Hepatocyte (in vitro differentiated cells): Measurements from ENCODE around the gene CLPSL1.

Experiments
- CTCF ChIP-seq: fragments of 200-600 bp; sonication (generic); IDR thresholded peaks from 2 replicates; pipeline ENCODE4 v1.5.1; 2016; ENCODE audit warnings: antibody characterized with exemption, mild to moderate bottlenecking; ENCODE audit not compliant: poor library complexity
- EZH2 ChIP-seq: fragments of 200-600 bp; sonication (generic); IDR thresholded peaks from 2 replicates; pipeline ENCODE4 v1.6.1; 2016; ENCODE audit warnings: antibody characterized with exemption, mild to moderate bottlenecking, borderline replicate concordance
- EZH2phosphoT487 ChIP-seq: fragments of 200-600 bp; sonication (generic); IDR thresholded peaks from one replicate; pipeline ENCODE4 v1.6.1; 2018; ENCODE audit warnings: antibody characterized with exemption, mild to moderate bottlenecking, low read depth, moderate library complexity; ENCODE audit not compliant: unreplicated experiment, severe bottlenecking

- no peak for TF ChIP-seq EZH2
- no peak for TF ChIP-seq CTCF
- TF ChIP-seq EZH2phosphoT487 = no peak
Observed at GRCh38 chr6:35775031-35775430, 5.8 kb upstream of the CLPSL1 start.
